T-helper 2 cell (primary cell): ENCODE results near the gene MCU.
A peak's percentile ranks its signal among the peaks of the same experiment; 100 is the strongest.
"Not testable (repeated sequence)": the region's sequence is repeated elsewhere in the genome, so short reads cannot be mapped to it uniquely, and the experiment has no call there.

Experiments
- DNase-seq, 5 experiments: peaks; one replicate each; pipeline versions ENCODE4 v3.0.0 to v3.0.0-alpha.2; 2012 to 2022

MCU gene

GRCh38 chr10:72687035-72687434 is 4.9 kb upstream of the MCU start:
- DNase-seq = no peak

GRCh38 chr10:72688208-72688651 is 3.7 kb upstream of the MCU start:
- DNase-seq = no peak

- DNase-seq = no peak
Observed at GRCh38 chr10:72689660-72690059, 2.3 kb upstream of the MCU start.

- no peak for DNase-seq
Observed at GRCh38 chr10:72690071-72690755, 1.7 kb upstream of the MCU start.

GRCh38 chr10:72691470-72691862 is 477 bp upstream of the MCU start:
- DNase-seq = no peak

GRCh38 chr10:72692744-72692993 is 726 bp downstream of the MCU start:
- DNase-seq = no peak

- DNase-seq = peak in 1 of 5 experiments; percentile 53
Observed at GRCh38 chr10:72692994-72693781, 1.2 kb downstream of the MCU start.

- DNase-seq = peak in 1 of 5 experiments; percentile 19
Observed at GRCh38 chr10:72694476-72695369, 2.8 kb downstream of the MCU start.

- DNase-seq = no peak
Observed at GRCh38 chr10:72695496-72695895, 3.6 kb downstream of the MCU start.

- DNase-seq = no peak
Observed at GRCh38 chr10:72697716-72698115, 5.8 kb downstream of the MCU start.

- not testable (repeated sequence) for DNase-seq
Observed at GRCh38 chr10:72702465-72702864, 10.5 kb downstream of the MCU start.

- DNase-seq = peak in 1 of 5 experiments; percentile 79
Observed at GRCh38 chr10:72702868-72703581, 11.1 kb downstream of the MCU start.

GRCh38 chr10:72704117-72704516 is 12.2 kb downstream of the MCU start:
- no peak for DNase-seq

- no peak for DNase-seq
Observed at GRCh38 chr10:72709041-72709440, 17.1 kb downstream of the MCU start.

GRCh38 chr10:72712136-72712535 is 20.2 kb downstream of the MCU start:
- DNase-seq = no peak

GRCh38 chr10:72719941-72720592 is 28.1 kb downstream of the MCU start:
- DNase-seq = no peak

- no peak for DNase-seq
Observed at GRCh38 chr10:72720814-72721660, 29.1 kb downstream of the MCU start.

- no peak for DNase-seq
Observed at GRCh38 chr10:72727130-72727529, 35.2 kb downstream of the MCU start.

GRCh38 chr10:72728462-72728861 is 36.5 kb downstream of the MCU start:
- DNase-seq = no peak

- DNase-seq = peak in 1 of 5 experiments; percentile 32
Observed at GRCh38 chr10:72729528-72729927, 37.6 kb downstream of the MCU start.

- no peak for DNase-seq
Observed at GRCh38 chr10:72730479-72730878, 38.5 kb downstream of the MCU start.
